ENCODE data around the gene RANBP17.

DNA sequence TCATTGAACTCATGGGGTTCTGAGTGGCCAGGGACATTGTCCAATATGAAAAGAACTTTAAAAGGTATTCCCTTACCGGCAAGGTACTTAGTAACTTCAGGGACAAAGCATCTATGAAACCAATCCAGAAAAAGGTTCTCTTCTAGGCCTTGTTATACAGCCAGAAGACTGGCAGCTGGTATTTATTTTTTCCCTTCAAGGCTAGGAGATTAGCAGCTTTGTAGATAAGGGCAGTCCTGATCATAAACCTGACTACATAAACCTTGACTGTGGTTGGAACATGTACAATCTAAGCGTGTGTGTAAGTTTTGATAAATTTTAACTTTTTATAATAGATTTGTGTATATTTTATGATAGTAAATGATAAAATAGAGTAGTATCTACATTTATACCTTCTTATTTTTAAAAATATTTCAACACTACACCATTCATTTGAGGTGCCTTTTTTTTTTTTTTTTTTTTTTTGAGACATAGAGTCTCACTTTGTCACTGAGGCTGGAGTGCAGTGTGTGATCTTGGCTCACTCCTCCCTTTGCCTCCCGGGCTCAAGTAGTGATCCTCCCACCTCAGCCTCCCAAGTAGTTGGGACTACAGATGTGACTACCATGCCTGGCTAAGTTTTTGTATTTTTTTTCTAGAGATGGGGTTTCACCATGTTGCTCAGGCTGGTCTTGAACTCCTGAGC lies 24.5 kb downstream of the RANBP17 start:
- TF ChIP-seq CTCF (conservative IDR thresholded peaks at IDR 0.05 in 1 of 2, IDR thresholded peaks at IDR 0.05 in 1 of 2; ENCODE audit: low read depth in 1 of 2, low read length in 2 of 2) (no peak), EZH2 (IDR thresholded peaks at IDR 0.05; ENCODE audit: low read length, missing control alignments) (no peak)

All from fibroblast of lung (primary cell).